ENCODE results near the gene OLFM1.

- TF ChIP-seq ZNF3 (CRISPR knock-in tag; IDR thresholded peaks at IDR 0.05) (no peak), ZBTB40 (IDR thresholded peaks at IDR 0.05) (no peak), ZBTB40 (CRISPR knock-in tag; IDR thresholded peaks at IDR 0.05) (no peak), MAX (CRISPR knock-in tag; IDR thresholded peaks at IDR 0.05) (no peak), NKRF (IDR thresholded peaks at IDR 0.05; ENCODE audit: borderline replicate concordance) (no peak), ZNF740 (CRISPR knock-in tag; IDR thresholded peaks at IDR 0.05) (no peak), ZNF740 (tag; IDR thresholded peaks at IDR 0.05) (no peak), CTCF (IDR thresholded peaks at IDR 0.05 in 2 of 3, conservative IDR thresholded peaks at IDR 0.05 in 1 of 3; ENCODE audit: insufficient read depth in 2 of 3, low read depth in 1 of 3, low read length in 3 of 3) (no peak), SUPT5H (IDR thresholded peaks at IDR 0.05) (no peak), ZBTB49 (CRISPR knock-in tag; IDR thresholded peaks at IDR 0.05; ENCODE audit: borderline replicate concordance) (no peak), NR0B1 (IDR thresholded peaks at IDR 0.05; ENCODE audit: partially characterized antibody) (no peak), ZNF24 (IDR thresholded peaks at IDR 0.05) (no peak)
Measured at GRCh38 chr9:135135171-135135928, 47.9 kb downstream of the OLFM1 start.

Data from K562 (cell line).